NAMALWA (cell line): ENCODE measurements around the gene SCG5.
"Not testable (repeated sequence)": the region's sequence is repeated elsewhere in the genome, so short reads cannot be mapped to it uniquely, and the experiment has no call there.

Experiments
- DNase-seq: peaks from one replicate; pipeline ENCODE4 v3.0.0-alpha.2; 2015; ENCODE audit warnings: low spot score

Gene SCG5

GRCh38 chr15:32641517-32642059 is at the start of gene SCG5:
Gene SCG5, plus strand, starts transcription at chr15:32641710. Its CDS starts 1,883 bp downstream, at chr15:32643593.
- DNase-seq = no peak

- not testable (repeated sequence) for DNase-seq
These were observed 48.4 kb upstream of the SCG5 start, which contains the start of gene GOLGA8N for GRCh38 chr15:32593151-32593550. Gene GOLGA8N, plus strand, starts transcription at chr15:32593456.

GRCh38 chr15:32609518-32609917 is 32.0 kb upstream of the SCG5 start:
- DNase-seq = not testable (repeated sequence)

- DNase-seq = peak; percentile 50
These were observed 30.8 kb upstream of the SCG5 start for GRCh38 chr15:32610719-32611118.

- not testable (repeated sequence) for DNase-seq
These were observed 26.8 kb upstream of the SCG5 start for GRCh38 chr15:32614712-32615050.

GRCh38 chr15:32615051-32615870 is 26.2 kb upstream of the SCG5 start, which contains the start of gene ARHGAP11A:
Gene ARHGAP11A, plus strand, starts transcription at chr15:32615504. Its CDS starts 708 bp downstream, at chr15:32616212.
- DNase-seq = peak; percentile 91

GRCh38 chr15:32615871-32616426 is 25.6 kb upstream of the SCG5 start:
- peak; percentile 41 for DNase-seq

- no peak for DNase-seq
These were observed 5.1 kb upstream of the SCG5 start for GRCh38 chr15:32636410-32636809.

- DNase-seq = no peak
These were observed 4.5 kb upstream of the SCG5 start for GRCh38 chr15:32636908-32637567.

- DNase-seq = no peak
These were observed 3.8 kb upstream of the SCG5 start for GRCh38 chr15:32637704-32638103.

GRCh38 chr15:32642667-32643435 is 1.3 kb downstream of the SCG5 start:
- DNase-seq = no peak

- no peak for DNase-seq
These were observed 2.5 kb downstream of the SCG5 start for GRCh38 chr15:32643907-32644445.

GRCh38 chr15:32646291-32646690 is 4.8 kb downstream of the SCG5 start:
- DNase-seq = no peak

GRCh38 chr15:32649342-32649741 is 7.8 kb downstream of the SCG5 start:
- DNase-seq = peak; percentile 30

- DNase-seq = peak; percentile 72
These were observed 9.8 kb downstream of the SCG5 start for GRCh38 chr15:32651229-32651837.

GRCh38 chr15:32652178-32652577 is 10.7 kb downstream of the SCG5 start:
- no peak for DNase-seq

- no peak for DNase-seq
These were observed 14.6 kb downstream of the SCG5 start for GRCh38 chr15:32656091-32656490.

- no peak for DNase-seq
These were observed 15.0 kb downstream of the SCG5 start for GRCh38 chr15:32656496-32656895.

- no peak for DNase-seq
These were observed 15.8 kb downstream of the SCG5 start for GRCh38 chr15:32657198-32657883.

GRCh38 chr15:32657941-32658340 is 16.4 kb downstream of the SCG5 start:
- DNase-seq = no peak
